ENCODE measurements around the gene HARBI1.

The HARBI1 gene

DNA sequence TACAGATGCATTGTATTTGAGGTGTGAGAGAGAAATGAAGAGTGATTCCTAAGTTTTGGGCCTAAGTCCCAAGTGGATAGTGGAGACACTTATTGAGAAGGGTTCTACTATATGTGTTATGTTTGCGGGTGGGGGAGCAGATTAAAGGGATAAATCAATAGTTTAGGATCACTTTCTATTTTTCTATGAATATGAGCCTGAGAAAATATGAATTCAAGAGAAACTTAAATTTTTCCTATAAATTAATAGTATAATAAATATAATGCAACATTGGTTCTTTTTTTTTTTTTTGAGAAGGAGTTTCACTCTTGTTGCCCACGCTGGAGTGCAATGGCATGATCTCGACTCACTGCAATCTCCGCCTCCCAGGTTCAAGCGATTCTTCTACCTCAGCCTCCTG, 54.5 kb downstream of the HARBI1 start:
- Mint-ChIP-seq H3K27me3 (no peaks in the 10 kb centered on the region), H3K36me3 (peaks cover 2% of the 10 kb centered on the region), H3K4me1 (peaks cover 25% of the 10 kb centered on the region), H3K9me3 (no peaks in the 10 kb centered on the region), H3K27ac (peak overlapping the region; percentile 7), H3K4me3 (no peak overlapping the region)
- no peak for ATAC-seq (ENCODE audit: low read depth)
- no peak for DNase-seq (ENCODE audit: low spot score in 2 of 2)

DNA sequence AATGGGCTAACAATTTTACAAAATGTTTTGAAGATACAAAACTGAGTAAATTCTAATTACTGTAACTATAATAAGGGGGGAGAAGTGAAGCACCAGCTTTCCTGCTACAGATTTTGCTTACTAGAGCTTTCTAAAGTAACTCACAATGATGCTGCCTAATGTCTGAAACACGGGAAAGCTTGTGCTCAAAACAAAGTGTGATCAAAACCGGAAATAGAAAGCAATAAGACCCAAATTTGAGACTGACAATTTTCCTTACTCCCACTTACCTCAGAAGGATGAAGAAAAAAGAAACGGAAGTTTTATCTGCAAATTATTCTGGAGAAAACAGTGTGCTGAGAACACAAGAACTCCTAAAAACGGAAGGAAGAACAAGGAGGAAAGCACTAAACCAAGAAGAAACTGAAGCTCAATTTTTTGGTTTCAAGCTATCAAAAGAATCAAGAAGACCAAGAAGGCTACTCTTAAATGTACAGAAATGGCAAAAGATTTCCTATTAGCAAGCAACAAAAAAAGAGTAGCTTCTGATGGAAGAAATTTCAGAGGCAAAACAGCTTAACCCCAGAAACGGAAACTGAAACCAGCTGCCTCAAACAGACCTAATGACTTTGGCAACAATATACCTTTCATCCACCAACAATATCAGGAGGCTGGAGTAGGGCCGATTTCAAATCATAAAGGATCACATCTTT, 56.6 kb downstream of the HARBI1 start:
- ATAC-seq (ENCODE audit: low read depth) (peak; percentile 82), DNase-seq (ENCODE audit: low spot score in 2 of 2) (peak in 1 of 2 donors; percentile 7)
- Mint-ChIP-seq H3K9me3 (no peaks in the 10 kb centered on the region), H3K27ac (peak overlapping the region; percentile 88), H3K4me3 (peak overlapping the region; percentile 88), H3K4me1 (peaks cover 28% of the 10 kb centered on the region), H3K36me3 (peaks cover 2% of the 10 kb centered on the region), H3K27me3 (no peaks in the 10 kb centered on the region)

DNA sequence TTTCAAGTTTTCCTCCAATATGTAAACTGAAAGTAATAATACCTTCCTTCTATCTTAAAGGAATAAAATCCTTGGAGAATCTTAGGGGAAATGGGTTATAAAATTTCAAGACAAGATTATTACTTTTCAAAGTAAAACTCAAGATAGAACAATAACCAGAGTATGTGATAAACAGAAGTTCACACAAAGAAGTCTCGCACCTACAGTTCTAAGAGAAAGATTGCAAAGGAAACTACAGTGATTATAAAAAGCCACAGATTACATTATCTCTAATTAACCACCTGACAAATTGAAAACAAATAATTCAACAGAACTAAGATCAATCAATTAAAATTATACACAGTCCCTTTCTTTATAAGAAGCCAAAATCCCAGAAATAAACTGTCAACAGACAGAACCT, 57.2 kb downstream of the HARBI1 start:
- Mint-ChIP-seq H3K4me1 (peaks cover 33% of the 10 kb centered on the region), H3K36me3 (peaks cover 2% of the 10 kb centered on the region), H3K9me3 (no peaks in the 10 kb centered on the region), H3K4me3 (peak overlapping the region; percentile 43), H3K27me3 (no peaks in the 10 kb centered on the region), H3K27ac (peak overlapping the region; percentile 88)
- no peak for ATAC-seq (ENCODE audit: low read depth)
- no peak for DNase-seq (ENCODE audit: low spot score in 2 of 2)

DNA sequence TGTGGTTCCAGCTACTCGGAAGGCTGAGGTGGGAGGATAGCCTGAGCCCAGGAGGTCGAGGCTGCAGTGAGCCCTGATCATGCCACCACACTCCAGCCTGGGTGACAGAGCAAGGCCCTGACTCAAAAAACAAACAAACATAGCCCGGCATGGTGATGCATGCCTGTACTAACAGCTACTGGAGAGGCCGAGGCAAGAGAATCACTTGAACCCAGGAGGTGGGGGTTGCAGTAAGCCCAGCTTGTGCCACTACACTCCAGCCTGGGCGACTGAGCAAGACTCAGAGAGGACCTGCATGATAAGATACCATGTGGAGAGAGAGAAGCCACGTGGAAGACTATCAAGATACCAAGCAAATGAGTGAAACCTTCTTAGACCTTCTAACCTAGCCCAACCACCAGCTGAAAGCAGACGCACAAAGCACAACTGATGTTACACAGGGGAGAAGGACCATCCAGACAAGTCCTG, 59.3 kb downstream of the HARBI1 start:
- Mint-ChIP-seq H3K27me3 (no peaks in the 10 kb centered on the region), H3K4me1 (peaks cover 34% of the 10 kb centered on the region), H3K4me3 (no peak overlapping the region), H3K27ac (no peak overlapping the region), H3K36me3 (peaks cover 6% of the 10 kb centered on the region), H3K9me3 (no peaks in the 10 kb centered on the region)
- DNase-seq (ENCODE audit: low spot score in 2 of 2) = no peak
- ATAC-seq (ENCODE audit: low read depth) = no peak

DNA sequence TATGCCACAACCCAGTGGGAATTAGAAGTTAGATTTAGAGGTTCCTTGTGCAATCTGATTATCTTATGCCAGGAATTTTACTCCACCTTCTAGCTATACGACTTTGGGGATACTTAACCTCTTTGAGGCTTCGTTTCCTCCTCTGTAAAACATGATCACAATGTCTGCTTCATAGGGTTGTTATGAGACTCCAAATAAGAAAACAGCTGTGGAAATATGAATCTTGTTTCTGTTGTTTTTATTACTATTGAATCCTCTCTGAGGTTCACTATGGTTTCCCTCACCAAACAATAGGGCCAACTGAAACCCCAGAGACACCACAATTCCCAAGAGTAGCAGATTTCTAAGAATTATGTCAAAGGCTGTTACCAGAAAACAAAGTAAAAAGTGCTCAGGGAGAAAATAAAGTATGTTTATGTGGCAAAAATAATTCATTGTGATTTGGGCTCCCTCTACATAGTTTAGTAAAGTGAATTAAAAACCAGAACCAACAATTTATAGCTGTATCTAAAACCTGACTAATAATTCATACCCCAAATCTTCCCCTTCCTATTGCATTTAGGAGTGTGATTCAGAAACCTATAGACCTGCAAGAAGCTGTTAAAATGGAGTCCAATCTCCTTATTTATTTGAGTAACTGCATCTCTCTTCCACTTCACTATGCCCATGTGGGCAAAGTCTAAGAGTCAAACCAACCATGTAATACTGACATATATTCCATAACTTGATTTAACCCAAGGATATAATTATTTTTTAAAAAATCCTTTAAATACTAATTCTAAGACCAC, 61.6 kb downstream of the HARBI1 start:
- ATAC-seq (ENCODE audit: low read depth) = peak; percentile 51
- Mint-ChIP-seq H3K36me3 (peaks cover 3% of the 10 kb centered on the region), H3K4me3 (no peak overlapping the region), H3K27ac (peak overlapping the region; percentile 72), H3K9me3 (no peaks in the 10 kb centered on the region), H3K4me1 (peaks cover 20% of the 10 kb centered on the region), H3K27me3 (no peaks in the 10 kb centered on the region)
- no peak for DNase-seq (ENCODE audit: low spot score in 2 of 2)

DNA sequence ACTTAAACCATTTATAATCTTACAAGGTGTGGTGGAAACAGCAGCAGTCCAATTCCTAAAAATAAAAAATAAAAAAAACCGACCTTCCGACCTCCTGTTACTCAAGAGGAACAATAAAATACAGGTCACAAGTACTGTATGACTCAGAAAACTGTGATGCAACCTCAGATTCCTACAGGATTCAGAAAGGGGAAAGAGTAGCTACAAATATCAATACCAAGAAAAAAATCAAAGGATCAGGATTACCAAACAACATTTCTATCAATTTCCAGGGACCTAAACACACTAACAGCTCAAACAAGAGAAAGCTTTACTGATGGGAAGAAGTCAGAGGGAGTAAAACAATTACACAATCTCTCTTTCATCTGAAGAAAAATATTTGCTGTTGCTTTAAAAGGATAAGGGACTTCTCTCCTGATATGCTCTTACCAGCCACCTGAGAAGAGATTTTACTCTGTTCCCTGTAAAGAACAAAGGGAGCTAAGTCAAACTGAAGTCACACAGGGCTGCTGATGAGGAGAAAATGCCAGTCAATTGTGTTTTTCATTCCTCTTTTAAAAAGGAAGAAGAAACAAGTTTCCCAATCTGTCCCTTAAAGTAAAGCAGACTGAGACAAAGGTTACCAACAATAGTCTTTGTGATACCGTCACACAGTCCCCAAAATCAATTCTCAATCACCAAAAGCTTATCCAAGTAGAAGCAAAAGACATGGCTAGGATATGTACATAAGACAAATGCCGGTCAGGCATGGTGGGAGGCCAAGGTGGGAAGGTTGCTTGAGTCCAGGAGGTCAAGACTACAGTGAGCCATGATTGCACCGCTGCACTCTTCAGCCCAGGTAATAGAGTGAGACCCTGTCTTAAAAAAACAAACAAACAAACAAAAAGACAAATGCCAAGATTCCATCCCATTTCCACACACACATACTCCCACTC, 62.5 kb downstream of the HARBI1 start:
- no peak overlapping the region for H3K4me3 Mint-ChIP-seq
- no peaks in the 10 kb centered on the region for H3K9me3 Mint-ChIP-seq
- ATAC-seq (ENCODE audit: low read depth) (no peak), DNase-seq (ENCODE audit: low spot score in 2 of 2) (no peak)
- peaks cover 15% of the 10 kb centered on the region for H3K4me1 Mint-ChIP-seq
- H3K27ac Mint-ChIP-seq = peak overlapping the region; percentile 42
- H3K36me3 Mint-ChIP-seq = peaks cover 3% of the 10 kb centered on the region
- H3K27me3 Mint-ChIP-seq = no peaks in the 10 kb centered on the region

DNA sequence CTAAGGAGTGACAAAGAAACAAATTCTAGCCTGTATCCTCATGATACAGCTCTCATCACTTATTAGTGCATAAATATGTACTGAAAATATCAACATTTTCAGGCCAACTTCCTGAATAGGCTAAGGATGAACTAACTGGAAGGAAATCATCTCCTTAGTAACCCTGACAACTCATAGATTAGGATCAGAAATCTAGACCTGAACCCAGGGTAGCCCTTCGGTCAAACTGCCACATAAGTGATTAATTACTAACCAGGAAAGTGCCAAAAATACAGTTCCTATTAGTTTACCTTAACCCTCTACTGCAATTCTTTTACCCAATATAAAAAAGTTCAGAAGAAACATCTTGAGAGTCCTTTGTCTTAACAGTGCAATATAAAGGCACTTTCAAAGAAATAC, 63.2 kb downstream of the HARBI1 start:
- Mint-ChIP-seq H3K27ac (peak overlapping the region; percentile 42), H3K9me3 (no peaks in the 10 kb centered on the region), H3K4me1 (peaks cover 15% of the 10 kb centered on the region), H3K27me3 (no peaks in the 10 kb centered on the region), H3K36me3 (peaks cover 3% of the 10 kb centered on the region), H3K4me3 (no peak overlapping the region)
- DNase-seq (ENCODE audit: low spot score in 2 of 2) = no peak
- no peak for ATAC-seq (ENCODE audit: low read depth)
